Esophagus squamous epithelium (tissue), 4 donors: Measurements from ENCODE around the gene SH2D6.

ENCODE experiments used
- POLR2A ChIP-seq, 4 donors: fragments of 450-650 bp; IDR thresholded peaks; one replicate each; pipeline ENCODE4 v1.6.1; 2017; ENCODE audit warnings: antibody characterized with exemption in 4 of 4, mild to moderate bottlenecking in 4 of 4, moderate library complexity in 3 of 4
- TF ChIP-seq, protein P1 (sequence below), 6 experiments: fragments of 450-650 bp in 4 of 6; fragments of 200-600 bp in 2 of 6; sonication (generic) in 2 of 6; IDR thresholded peaks; one replicate each; pipeline ENCODE4 v1.5.1; 2016 to 2019; ENCODE audit warnings: antibody characterized with exemption in 6 of 6, mild to moderate bottlenecking in 4 of 6, moderate library complexity in 4 of 6

- TF ChIP-seq, protein P1, sequence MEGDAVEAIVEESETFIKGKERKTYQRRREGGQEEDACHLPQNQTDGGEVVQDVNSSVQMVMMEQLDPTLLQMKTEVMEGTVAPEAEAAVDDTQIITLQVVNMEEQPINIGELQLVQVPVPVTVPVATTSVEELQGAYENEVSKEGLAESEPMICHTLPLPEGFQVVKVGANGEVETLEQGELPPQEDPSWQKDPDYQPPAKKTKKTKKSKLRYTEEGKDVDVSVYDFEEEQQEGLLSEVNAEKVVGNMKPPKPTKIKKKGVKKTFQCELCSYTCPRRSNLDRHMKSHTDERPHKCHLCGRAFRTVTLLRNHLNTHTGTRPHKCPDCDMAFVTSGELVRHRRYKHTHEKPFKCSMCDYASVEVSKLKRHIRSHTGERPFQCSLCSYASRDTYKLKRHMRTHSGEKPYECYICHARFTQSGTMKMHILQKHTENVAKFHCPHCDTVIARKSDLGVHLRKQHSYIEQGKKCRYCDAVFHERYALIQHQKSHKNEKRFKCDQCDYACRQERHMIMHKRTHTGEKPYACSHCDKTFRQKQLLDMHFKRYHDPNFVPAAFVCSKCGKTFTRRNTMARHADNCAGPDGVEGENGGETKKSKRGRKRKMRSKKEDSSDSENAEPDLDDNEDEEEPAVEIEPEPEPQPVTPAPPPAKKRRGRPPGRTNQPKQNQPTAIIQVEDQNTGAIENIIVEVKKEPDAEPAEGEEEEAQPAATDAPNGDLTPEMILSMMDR (IDR thresholded peaks at IDR 0.05) = no peak
- no peak for TF ChIP-seq POLR2A (IDR thresholded peaks at IDR 0.05)
These were observed 3.0 kb downstream of the SH2D6 start for GRCh38 chr2:85421260-85422071.
